DND-41 (cell line): Measurements from ENCODE around the gene NKX3-2.

ENCODE experiments used
- ATAC-seq: fragments of 200-7000 bp; cut with Tn5 transposase; 3 replicates; pipeline ENCODE4 v1.9.1; 2021; ENCODE audit warnings: low read depth; ENCODE audit not compliant: insufficient read depth
- DNase-seq: peaks from one replicate; pipeline ENCODE4 v3.0.0-alpha.2; 2020
- H2AFZ ChIP-seq: 2 replicates; pipeline ENCODE4 v1.6.0; 2012; ENCODE audit warnings: low read depth, low read length
- H3K27ac ChIP-seq: 2 replicates; pipeline ENCODE4 v1.5.1; 2012; ENCODE audit warnings: low read length, inconsistent platforms
- H3K27me3 ChIP-seq: fragments of 200-600 bp; sonication (generic); 2 replicates; pipeline ENCODE4 v1.6.0; 2012; ENCODE audit warnings: low read length, mild to moderate bottlenecking, inconsistent platforms; ENCODE audit not compliant: insufficient read depth, poor library complexity
- H3K36me3 ChIP-seq: 2 replicates; pipeline ENCODE4 v1.5.1; 2012; ENCODE audit warnings: low read length, inconsistent platforms; ENCODE audit not compliant: insufficient read depth
- H3K4me1 ChIP-seq: 2 replicates; pipeline ENCODE4 v1.5.1; 2012; ENCODE audit warnings: mild to moderate bottlenecking, low read length; ENCODE audit not compliant: insufficient read depth
- H3K4me2 ChIP-seq: 2 replicates; pipeline ENCODE4 v1.6.0; 2012; ENCODE audit warnings: mild to moderate bottlenecking, moderate library complexity, low read length, inconsistent platforms; ENCODE audit not compliant: insufficient read depth
- H3K4me3 ChIP-seq, 2 experiments: fragments of 200-600 bp in 1 of 2; shearing (Covaris generic) in 1 of 2; 2 replicates each; pipeline ENCODE4 v1.5.1; 2012 to 2016; ENCODE audit warnings: inconsistent platforms in 2 of 2, low read length in 2 of 2, mild to moderate bottlenecking in 2 of 2, low read depth in 1 of 2, moderate library complexity in 1 of 2
- H3K79me2 ChIP-seq: 2 replicates; pipeline ENCODE4 v1.6.0; 2012; ENCODE audit warnings: low read length, inconsistent platforms; ENCODE audit not compliant: insufficient read depth
- H3K9ac ChIP-seq: 2 replicates; pipeline ENCODE4 v1.6.0; 2012; ENCODE audit warnings: low read depth, mild to moderate bottlenecking, inconsistent platforms, low read length, moderate library complexity
- H3K9me3 ChIP-seq: 2 replicates; pipeline ENCODE4 v1.5.1; 2012; ENCODE audit warnings: low read length, moderate library complexity, mild to moderate bottlenecking, inconsistent platforms; ENCODE audit not compliant: insufficient read depth, severe bottlenecking
- H4K20me1 ChIP-seq: 2 replicates; pipeline ENCODE4 v1.6.0; 2012; ENCODE audit warnings: low read length; ENCODE audit not compliant: insufficient read depth
- CTCF ChIP-seq: IDR thresholded peaks from 2 replicates; pipeline ENCODE4 v1.5.1; 2012; ENCODE audit warnings: borderline replicate concordance, low read length, moderate library complexity, mild to moderate bottlenecking; ENCODE audit not compliant: poor library complexity, severe bottlenecking; ENCODE audit errors: extremely low read depth
- EZH2 ChIP-seq: IDR thresholded peaks from 3 replicates; pipeline ENCODE4 v1.6.1; 2012; ENCODE audit warnings: borderline replicate concordance, low read depth, mild to moderate bottlenecking, moderate library complexity, low read length, inconsistent platforms; ENCODE audit not compliant: severe bottlenecking

Gene NKX3-2

GRCh38 chr4:13546941-13547484 lies 2.7 kb upstream of the NKX3-2 start:
- Histone ChIP-seq H3K27ac (no peak overlapping the region), H2AFZ (peak overlapping the region; percentile 64), H3K9ac (peak overlapping the region; percentile 44; the same call in 1 of the 2 replicates), H3K9me3 (peaks cover 13% of the 10 kb centered on the region), H3K4me2 (peak overlapping the region; percentile 64), H3K27me3 (no peaks in the 10 kb centered on the region), H3K79me2 (no peaks in the 10 kb centered on the region), H3K4me1 (peaks cover 16% of the 10 kb centered on the region), H4K20me1 (no peaks in the 10 kb centered on the region), H3K36me3 (no peaks in the 10 kb centered on the region), H3K4me3 (peak overlapping the region in 1 of 2 experiments; percentile 50; a peak in 1 of 4 replicates)
- ATAC-seq (no peak), DNase-seq (no peak)
- TF ChIP-seq EZH2: no peak
- TF ChIP-seq CTCF: no peak

DNA sequence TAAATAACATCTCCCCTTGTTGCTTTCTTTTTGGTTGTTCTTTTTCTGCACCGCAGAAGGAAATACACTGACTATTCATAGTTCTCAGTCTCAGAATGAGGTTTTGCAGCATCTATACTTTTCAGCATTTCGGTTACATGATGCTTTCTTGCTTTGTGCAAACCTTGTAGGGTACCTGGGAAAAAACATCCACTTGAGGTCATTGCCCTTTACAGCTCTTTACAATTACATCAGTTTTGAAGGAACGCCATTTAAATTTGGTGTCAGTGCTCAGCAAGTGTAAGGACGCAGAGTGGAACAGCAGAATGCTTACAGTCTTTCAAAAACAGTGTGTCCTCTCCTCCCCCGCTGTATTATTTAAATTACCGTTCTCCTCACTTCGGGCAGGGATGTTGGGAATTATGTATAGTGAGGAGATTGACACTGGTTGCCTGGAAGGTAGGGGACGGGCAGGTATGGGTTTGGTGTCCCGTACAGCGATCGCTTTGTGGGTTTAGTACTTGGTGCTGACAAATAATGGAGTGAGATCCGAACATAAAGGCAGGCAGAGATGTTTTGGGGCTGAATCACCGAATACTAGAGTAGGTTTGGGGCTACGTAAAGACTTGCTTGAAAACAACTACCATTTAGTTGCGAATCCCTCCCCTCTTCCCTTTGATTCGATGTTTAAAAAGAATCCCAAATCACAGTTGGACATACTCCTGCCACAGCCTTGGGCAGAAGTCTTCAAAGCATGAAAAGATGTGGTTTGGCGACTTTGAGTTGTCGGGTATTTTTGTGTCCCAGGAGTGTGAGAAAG lies 2.0 kb upstream of the NKX3-2 start:
- no peak overlapping the region for H3K9ac ChIP-seq

DNA sequence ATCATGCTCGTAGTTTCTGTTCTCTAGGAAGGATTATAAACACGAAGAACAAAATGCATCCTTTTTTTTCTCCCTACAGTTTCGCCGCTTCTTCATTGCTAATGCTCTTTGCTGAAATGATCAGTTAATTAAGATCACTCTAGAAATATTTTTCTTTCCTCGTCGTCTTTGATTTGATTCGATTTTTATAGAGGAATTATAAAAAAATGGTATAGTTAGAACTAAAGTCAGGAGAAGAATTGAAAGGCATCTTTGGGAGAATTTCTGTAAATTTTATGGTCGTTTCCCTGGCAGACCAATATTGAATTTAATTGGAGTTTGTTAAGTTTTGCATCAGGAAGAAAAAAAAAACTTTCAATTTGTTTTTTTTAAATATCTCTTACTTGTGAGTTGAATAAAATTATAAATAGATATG lies 1.1 kb upstream of the NKX3-2 start:
- H3K4me1 ChIP-seq: peaks cover 16% of the 10 kb centered on the region
- H3K9ac ChIP-seq: no peak overlapping the region
- H2AFZ ChIP-seq: no peak overlapping the region
- no peak for TF ChIP-seq EZH2
- no peak for TF ChIP-seq CTCF
- H3K4me2 ChIP-seq: no peak overlapping the region
- ATAC-seq (no peak), DNase-seq (no peak)
- H3K4me3 ChIP-seq: no peak overlapping the region
- no peaks in the 10 kb centered on the region for H3K36me3 ChIP-seq
- H3K27me3 ChIP-seq: no peaks in the 10 kb centered on the region
- no peaks in the 10 kb centered on the region for H3K79me2 ChIP-seq
- peaks cover 13% of the 10 kb centered on the region for H3K9me3 ChIP-seq
- H3K27ac ChIP-seq: no peak overlapping the region
- no peaks in the 10 kb centered on the region for H4K20me1 ChIP-seq

More for the DNA sequence above, 2.0 kb upstream of the NKX3-2 start:
- Histone ChIP-seq H3K9me3 (peaks cover 13% of the 10 kb centered on the region), H3K27ac (no peak overlapping the region), H4K20me1 (no peaks in the 10 kb centered on the region), H3K4me2 (peak overlapping the region; percentile 64; the same call in 1 of the 2 replicates), H3K4me3 (no peak overlapping the region), H3K36me3 (no peaks in the 10 kb centered on the region), H3K4me1 (peaks cover 16% of the 10 kb centered on the region), H3K27me3 (no peaks in the 10 kb centered on the region), H2AFZ (peak overlapping the region; percentile 64; the same call in 1 of the 2 replicates), H3K79me2 (no peaks in the 10 kb centered on the region)
- no peak for DNase-seq
- TF ChIP-seq CTCF: no peak
- no peak for TF ChIP-seq EZH2
- ATAC-seq: no peak
